NCI-H446 (cell line): ENCODE measurements around the gene KDELR3.
"Not testable (repeated sequence)": the region's sequence is repeated elsewhere in the genome, so short reads cannot be mapped to it uniquely, and the experiment has no call there.

Experiments used
- DNase-seq, 2 experiments: peaks; one replicate each; lab custom pipeline; 2025; lab: John Stamatoyannopoulos, UW

The KDELR3 gene

GRCh38 chr22:38456841-38457699 lies 10.8 kb upstream of the KDELR3 start:
- no peak for DNase-seq

- DNase-seq, result no peak
Observed at GRCh38 chr22:38460426-38460840, 7.5 kb upstream of the KDELR3 start.

DNA sequence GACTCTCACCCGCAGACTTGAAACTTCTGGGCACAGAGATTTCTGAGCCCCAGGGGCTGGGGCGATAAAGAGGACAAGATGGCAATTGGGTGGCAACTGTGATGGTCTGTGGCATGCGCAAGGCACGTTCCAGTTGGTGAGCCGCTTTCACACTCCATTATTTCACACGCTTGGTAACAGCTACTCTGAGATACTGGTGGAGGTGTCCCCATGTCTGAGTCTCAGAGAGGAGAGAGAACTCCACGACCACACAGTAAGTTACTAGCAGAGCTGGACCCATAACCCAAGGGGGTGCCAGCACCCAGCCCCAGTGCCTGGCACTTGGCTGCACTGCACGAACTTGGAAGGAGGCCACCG lies 6.9 kb upstream of the KDELR3 start:
- DNase-seq, result no peak

DNA sequence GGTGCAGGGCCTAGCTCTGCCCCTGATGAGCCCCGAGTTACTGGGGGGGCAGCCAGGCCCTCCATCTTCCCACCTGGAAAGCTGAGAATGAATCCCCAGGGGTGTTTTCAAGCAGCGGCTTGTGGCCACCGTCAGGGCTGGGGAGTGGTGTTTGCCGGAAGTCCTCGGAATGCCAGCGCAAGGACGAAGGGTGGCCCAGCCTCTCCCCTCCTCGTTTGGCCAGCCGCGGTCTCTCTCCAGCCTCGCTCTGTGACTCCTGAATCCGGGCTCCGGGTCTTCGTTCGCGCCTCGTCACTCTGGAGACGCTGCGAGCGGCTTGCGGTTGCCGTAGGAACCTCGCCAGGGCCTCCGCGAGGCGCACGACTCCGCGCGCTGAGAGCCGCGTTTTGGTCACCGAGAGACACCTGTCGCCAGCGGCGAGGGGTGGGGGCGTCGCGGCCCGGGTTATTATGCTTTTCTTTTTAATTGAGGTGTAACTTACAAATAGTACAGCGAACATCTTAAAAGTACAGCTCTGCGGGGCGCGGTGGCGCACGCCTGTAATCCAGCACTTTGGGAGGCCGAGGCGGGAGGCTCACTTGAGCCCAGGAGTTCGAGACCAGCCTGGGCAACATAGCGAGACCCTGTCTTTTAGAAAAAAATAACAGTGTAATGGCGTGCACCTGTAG lies 6.3 kb upstream of the KDELR3 start:
- peak; percentile 65 to 88 for DNase-seq

GRCh38 chr22:38462960-38463784 lies 4.7 kb upstream of the KDELR3 start:
- no peak for DNase-seq

DNA sequence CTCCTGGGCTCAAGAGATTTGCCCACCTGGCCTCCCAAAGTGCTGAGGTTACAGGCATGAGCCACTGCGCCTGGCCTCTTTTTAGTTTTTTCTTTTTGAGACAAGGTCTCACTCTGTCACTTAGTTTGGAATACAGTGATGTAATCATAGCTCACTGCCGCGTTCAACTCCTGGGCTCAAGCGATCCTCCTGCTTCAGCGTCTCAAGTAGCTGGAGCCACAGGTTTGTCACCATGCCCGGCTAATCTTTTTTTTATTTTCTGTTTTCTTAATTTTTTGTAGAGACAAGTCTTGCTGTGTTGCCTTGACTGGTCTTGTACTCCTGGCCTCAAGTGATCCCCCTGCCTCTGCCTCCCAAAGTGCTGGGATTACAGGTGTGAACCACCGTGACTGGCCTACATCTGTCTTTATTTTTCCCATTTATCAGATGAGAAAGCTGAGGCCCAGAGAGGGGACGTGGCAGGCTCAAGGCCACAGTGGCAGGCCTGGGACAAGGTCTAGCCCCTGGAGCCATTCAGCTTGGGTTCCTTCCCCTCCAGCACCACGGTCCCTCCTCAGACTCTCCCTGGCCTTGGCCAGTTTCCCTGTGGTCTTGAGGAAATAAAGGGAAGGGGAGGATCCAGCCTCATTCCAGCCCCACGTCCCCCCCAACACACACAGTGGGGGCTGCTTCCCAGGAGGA lies 2.8 kb upstream of the KDELR3 start:
- no peak for DNase-seq

GRCh38 chr22:38465673-38466490 lies 2.0 kb upstream of the KDELR3 start:
- no peak for DNase-seq

- DNase-seq, result no peak
Observed at GRCh38 chr22:38467438-38467903, 425 bp upstream of the KDELR3 start.

DNA sequence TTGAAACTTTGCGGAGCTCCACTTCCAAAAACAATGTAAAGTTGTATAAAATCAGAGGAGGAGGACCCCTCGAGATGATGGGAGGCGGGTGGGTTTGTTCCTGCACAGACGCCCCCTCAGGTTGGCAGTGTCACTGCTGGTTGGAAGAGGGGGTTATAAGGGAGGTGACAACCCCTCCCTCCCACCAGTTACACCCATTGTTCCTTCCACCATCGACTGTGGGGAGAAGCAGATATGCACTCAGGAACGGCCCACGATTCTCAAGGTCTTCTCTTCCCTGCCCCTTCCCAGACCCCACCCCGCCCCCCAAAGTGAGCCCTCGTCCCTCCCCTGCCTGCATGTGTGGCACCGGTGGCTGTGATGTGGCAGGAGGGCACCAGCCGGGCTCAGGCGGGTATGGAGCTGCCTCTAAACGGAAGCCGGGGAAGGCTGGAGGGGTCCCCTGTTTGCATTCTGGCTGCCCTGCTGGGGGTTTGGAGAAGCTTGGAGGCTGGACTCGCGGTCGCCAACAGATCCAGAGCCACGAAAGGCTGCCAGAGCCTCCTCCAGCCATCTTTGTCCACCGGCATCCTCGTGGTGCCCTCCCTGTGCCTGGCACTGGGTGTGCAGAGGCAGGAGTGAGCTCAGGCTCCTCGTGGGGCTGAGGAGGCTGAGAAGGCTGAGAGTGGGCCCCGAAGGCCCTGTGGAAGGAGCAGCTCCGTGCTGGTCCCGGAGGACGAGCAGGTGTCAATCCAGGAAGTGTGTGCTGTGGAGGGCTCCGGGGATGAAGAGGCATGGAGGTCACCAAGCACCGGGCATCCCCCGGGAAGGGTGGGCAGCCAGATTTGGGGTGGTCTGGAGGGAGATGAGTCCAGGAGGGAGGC lies 778 bp downstream of the KDELR3 start:
- no peak for DNase-seq

DNA sequence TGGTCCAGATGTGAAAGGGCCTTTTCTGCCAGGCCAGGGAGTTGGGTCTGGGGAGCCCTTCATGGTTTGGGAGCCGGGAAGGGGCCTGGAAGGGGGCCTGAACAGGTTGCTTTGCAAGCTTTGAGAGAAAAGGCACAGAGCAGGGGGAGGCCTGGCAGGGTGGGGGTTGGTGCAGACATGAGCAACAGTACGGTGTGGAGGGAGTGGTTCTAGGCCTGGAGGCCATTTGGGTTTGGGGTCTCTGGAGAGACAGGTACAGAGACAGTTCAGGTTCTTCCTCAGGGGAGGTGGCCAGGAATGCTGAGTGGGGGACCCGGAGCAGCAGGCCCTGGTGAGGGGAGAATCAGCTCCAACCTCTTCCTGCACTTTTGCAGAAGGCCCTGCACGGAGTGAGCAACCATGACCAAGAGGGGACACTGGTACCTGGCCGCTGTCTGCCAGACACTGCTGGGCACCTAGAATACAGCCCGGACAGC lies 1.4 kb downstream of the KDELR3 start:
- DNase-seq, result no peak

DNA sequence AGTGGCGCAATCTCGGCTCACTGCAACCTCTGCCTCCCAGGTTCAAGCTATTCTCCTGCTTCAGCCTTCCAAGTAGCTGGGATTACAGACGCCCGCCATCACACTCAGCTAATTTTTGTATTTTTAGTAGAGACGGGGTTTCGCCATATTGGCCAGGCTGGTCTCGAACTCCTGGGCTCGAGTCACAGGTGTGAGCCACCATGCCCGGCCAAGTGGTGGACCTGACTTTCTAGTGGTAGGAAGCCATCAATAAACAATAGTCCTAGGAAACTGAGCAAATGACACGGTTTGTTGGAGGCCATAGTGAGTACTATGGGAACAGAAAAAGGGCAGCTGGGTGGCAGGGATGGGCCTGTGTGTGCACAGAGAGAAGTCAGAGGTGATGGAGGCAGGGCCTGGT lies 2.3 kb downstream of the KDELR3 start:
- not testable (repeated sequence) for DNase-seq

- DNase-seq, result no peak
Observed at GRCh38 chr22:38471237-38471636, 3.3 kb downstream of the KDELR3 start.

GRCh38 chr22:38474003-38474607 lies 6.2 kb downstream of the KDELR3 start:
- no peak for DNase-seq

DNA sequence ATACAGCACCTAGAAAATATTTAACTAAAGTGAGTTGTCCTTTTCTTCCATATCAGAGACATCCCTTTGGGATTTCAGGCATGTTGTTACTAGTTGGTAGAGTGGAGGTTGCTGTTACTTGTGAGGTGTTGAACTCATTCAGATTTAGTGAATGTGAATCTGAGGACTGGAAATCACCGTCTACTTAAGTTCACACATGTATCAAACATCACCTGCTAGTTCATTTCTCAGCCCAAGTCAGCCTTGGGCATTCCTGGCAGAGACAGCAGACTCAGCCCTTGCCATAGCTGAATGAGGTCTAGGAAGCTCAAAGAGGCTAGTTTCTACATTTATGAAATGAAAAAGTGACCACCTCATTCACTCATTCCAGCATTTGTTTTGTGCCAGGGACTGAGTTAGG lies 9.7 kb downstream of the KDELR3 start:
- no peak for DNase-seq

DNA sequence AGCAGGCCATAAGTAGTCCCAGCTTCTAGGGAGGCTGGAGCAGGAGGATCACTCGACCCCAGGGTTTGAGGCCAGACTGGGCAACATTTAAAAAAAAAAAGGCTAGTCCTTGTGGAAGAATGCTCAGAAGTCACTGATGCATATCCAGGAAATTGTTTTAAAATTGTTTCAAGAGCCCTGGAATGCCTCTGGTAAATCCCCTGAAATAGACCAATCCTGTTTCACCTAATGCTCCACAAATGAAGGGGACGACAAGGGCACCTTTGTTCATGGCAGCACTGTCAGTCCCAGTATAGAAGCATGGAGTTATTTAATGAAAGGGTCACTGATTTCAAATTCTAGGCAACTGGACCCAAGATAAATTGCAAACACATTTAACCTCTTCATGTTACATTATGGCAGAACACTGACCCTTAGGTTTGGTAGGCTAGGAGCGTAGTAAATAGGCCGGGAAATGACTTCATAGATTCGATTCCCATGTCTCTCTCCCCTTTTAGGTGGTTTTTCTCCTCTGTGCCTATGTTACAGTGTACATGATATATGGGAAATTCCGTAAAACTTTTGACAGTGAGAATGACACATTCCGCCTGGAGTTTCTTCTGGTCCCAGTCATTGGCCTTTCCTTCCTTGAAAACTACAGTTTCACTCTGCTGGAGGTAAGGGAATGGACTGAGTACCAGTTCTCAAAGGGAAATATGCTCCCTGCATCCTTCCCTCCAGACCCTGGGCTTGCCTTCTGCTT lies 11.4 kb downstream of the KDELR3 start:
- no peak for DNase-seq

GRCh38 chr22:38481162-38481870 lies 13.4 kb downstream of the KDELR3 start:
- DNase-seq, result no peak

- no peak for DNase-seq
Observed at GRCh38 chr22:38481871-38482332, 14.0 kb downstream of the KDELR3 start.
